ENCODE results near the gene GPR68.
"Not testable (repeated sequence)": the region's sequence is repeated elsewhere in the genome, so short reads cannot be mapped to it uniquely, and the experiment has no call there.

The GPR68 gene

GRCh38 chr14:91228112-91229004 is 16.1 kb downstream of the GPR68 start:
- no peak for FAIRE-seq

- no peak for FAIRE-seq
Measured at GRCh38 chr14:91227183-91227628, 17.3 kb downstream of the GPR68 start.

GRCh38 chr14:91226360-91226759 is 18.1 kb downstream of the GPR68 start:
- FAIRE-seq = not testable (repeated sequence)

- FAIRE-seq = no peak
Measured at GRCh38 chr14:91225025-91225424, 19.5 kb downstream of the GPR68 start.

GRCh38 chr14:91223028-91223783 is 21.3 kb downstream of the GPR68 start:
- FAIRE-seq = no peak

GRCh38 chr14:91221270-91221669 is 23.2 kb downstream of the GPR68 start:
- FAIRE-seq = no peak

- FAIRE-seq = no peak
Measured at GRCh38 chr14:91220581-91221000, 23.9 kb downstream of the GPR68 start.

- no peak for FAIRE-seq
Measured at GRCh38 chr14:91219517-91220389, 24.8 kb downstream of the GPR68 start.

- no peak for FAIRE-seq
Measured at GRCh38 chr14:91218014-91218413, 26.5 kb downstream of the GPR68 start.

GRCh38 chr14:91216731-91217226 is 27.7 kb downstream of the GPR68 start:
- FAIRE-seq = no peak

- FAIRE-seq = no peak
Measured at GRCh38 chr14:91215381-91215780, 29.1 kb downstream of the GPR68 start.

- no peak for FAIRE-seq
Measured at GRCh38 chr14:91214306-91214705, 30.2 kb downstream of the GPR68 start.

GRCh38 chr14:91211017-91211416 is 33.5 kb downstream of the GPR68 start:
- FAIRE-seq = no peak

- FAIRE-seq = no peak
Measured at GRCh38 chr14:91207008-91207407, 37.5 kb downstream of the GPR68 start.

GRCh38 chr14:91205459-91205858 is 39.0 kb downstream of the GPR68 start:
- no peak for FAIRE-seq

GRCh38 chr14:91204657-91205056 is 39.8 kb downstream of the GPR68 start:
- no peak for FAIRE-seq

GRCh38 chr14:91202234-91202974 is 42.1 kb downstream of the GPR68 start:
- no peak for FAIRE-seq

- not testable (repeated sequence) for FAIRE-seq
Measured at GRCh38 chr14:91200802-91201201, 43.7 kb downstream of the GPR68 start.

GRCh38 chr14:91197631-91198030 is 46.9 kb downstream of the GPR68 start:
- FAIRE-seq = no peak

GRCh38 chr14:91195881-91196280 is 48.6 kb downstream of the GPR68 start:
- FAIRE-seq = no peak

GRCh38 chr14:91193069-91193468 is 51.4 kb downstream of the GPR68 start:
- no peak for FAIRE-seq

GRCh38 chr14:91190853-91191252 is 53.7 kb downstream of the GPR68 start:
- no peak for FAIRE-seq

Measured in islet of Langerhans (tissue), 1 donor.